A549 (cell line): ENCODE data around the gene CFAP73.

Source experiments
- CEBPB ChIP-seq, 2 experiments: fragments of >200 bp in 1 of 2; sonication (Bioruptor Twin) in 1 of 2; formaldehyde crosslinking in 1 of 2; IDR thresholded peaks; 2 replicates each; pipeline ENCODE4 v1.6.1; 2012 to 2016
- CHD4 ChIP-seq: fragments of 200-600 bp; sonication (generic); IDR thresholded peaks from 2 replicates; pipeline ENCODE4 v1.6.1; 2016; ENCODE audit warnings: antibody characterized with exemption, mild to moderate bottlenecking, borderline replicate concordance
- HOXA7 ChIP-seq: fragments of 250-450 bp; sonication (Bioruptor Pico); IDR thresholded peaks from 2 replicates; pipeline ENCODE4 v1.5.0; 2020; ENCODE audit warnings: mild to moderate bottlenecking, moderate library complexity
- MAZ ChIP-seq: fragments of 150-350 bp; IDR thresholded peaks from 2 replicates; pipeline ENCODE4 v1.6.1; 2014; ENCODE audit warnings: antibody characterized with exemption, low read depth, low read length, borderline replicate concordance
- MYC ChIP-seq: IDR thresholded peaks from 2 replicates; pipeline ENCODE4 v1.6.1; 2012; ENCODE audit warnings: mild to moderate bottlenecking, inconsistent platforms, low read length, improper control_type of control experiment, borderline replicate concordance
- POLR2A ChIP-seq: IDR thresholded peaks from 2 replicates; pipeline ENCODE4 v1.6.1; 2012; ENCODE audit warnings: mild to moderate bottlenecking, low read length
- RFX5 ChIP-seq: fragments of 450-650 bp; IDR thresholded peaks from 2 replicates; pipeline ENCODE4 v1.7.1; 2014; ENCODE audit warnings: antibody characterized with exemption, mild to moderate bottlenecking, moderate library complexity
- TF ChIP-seq, protein P1 (sequence below): fragments of >200 bp; sonication (Bioruptor Twin); formaldehyde crosslinking; IDR thresholded peaks from 3 replicates; pipeline ENCODE4 v1.5.1; 2016

DNA sequence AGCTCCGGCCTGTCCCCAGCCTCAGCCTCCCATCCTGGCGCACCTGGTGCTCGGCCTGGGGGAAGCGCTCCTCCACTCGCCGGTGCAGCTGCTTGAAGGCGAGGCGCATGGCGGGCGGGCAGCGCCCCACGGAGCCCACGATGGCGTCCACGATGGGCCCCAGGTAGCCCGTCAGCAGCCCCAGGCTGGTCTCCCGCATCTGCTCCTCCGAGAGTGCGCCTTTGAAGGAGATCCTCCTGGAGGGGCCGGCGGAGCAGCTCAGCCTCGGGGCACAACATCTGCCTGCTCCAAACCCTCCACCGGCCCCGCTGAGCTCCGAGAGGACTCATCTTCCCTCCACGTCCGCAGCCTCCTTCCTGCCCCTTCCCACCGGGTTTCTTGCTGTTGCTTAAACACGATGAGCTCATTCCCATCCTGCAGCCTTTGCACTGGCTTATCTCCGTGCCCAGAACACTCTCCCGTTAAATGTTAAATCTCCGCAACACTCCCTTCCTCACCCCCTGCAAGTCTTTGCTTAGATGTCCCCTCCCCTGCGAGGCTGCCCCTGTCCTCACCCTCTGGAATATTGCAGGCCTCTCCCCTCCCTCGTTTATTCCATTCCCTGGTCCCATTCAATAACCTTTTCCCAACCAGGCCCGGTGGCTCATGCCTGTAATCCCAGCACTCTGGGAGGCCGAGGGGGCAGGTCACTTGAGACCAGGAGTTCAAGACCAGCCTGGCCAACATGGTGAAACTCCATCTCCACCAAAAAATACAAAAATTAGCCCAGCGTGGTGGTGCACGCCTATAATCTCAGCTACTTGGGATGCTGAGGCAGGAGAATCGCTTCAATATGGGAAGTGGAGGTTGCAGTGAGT is 37.3 kb upstream of the CFAP73 start:
- TF ChIP-seq, protein P1, sequence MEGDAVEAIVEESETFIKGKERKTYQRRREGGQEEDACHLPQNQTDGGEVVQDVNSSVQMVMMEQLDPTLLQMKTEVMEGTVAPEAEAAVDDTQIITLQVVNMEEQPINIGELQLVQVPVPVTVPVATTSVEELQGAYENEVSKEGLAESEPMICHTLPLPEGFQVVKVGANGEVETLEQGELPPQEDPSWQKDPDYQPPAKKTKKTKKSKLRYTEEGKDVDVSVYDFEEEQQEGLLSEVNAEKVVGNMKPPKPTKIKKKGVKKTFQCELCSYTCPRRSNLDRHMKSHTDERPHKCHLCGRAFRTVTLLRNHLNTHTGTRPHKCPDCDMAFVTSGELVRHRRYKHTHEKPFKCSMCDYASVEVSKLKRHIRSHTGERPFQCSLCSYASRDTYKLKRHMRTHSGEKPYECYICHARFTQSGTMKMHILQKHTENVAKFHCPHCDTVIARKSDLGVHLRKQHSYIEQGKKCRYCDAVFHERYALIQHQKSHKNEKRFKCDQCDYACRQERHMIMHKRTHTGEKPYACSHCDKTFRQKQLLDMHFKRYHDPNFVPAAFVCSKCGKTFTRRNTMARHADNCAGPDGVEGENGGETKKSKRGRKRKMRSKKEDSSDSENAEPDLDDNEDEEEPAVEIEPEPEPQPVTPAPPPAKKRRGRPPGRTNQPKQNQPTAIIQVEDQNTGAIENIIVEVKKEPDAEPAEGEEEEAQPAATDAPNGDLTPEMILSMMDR, result no peak
- TF ChIP-seq RFX5, result no peak
- no peak for TF ChIP-seq POLR2A
- TF ChIP-seq HOXA7 (CRISPR knock-in tag), result no peak
- TF ChIP-seq CHD4, result no peak
- no peak for TF ChIP-seq CEBPB (IDR thresholded peaks at IDR 0.05)
- TF ChIP-seq MAZ, result no peak
- no peak for TF ChIP-seq MYC
